Activated T-cell treated with anti-CD3 and anti-CD28 coated beads for 24 hours (primary cell): Measurements from ENCODE around the gene CDK2AP2.
"Not testable (repeated sequence)": the region's sequence is repeated elsewhere in the genome, so short reads cannot be mapped to it uniquely, and the experiment has no call there.

Source experiments
- DNase-seq: peaks from one replicate; pipeline ENCODE4 v3.0.0-alpha.2; 2020; ENCODE audit warnings: low read depth

CDK2AP2 gene

GRCh38 chr11:67489885-67490726 lies 17.9 kb downstream of the CDK2AP2 start:
- DNase-seq, result no peak

GRCh38 chr11:67489203-67489884 lies 18.6 kb downstream of the CDK2AP2 start:
- DNase-seq, result no peak

- DNase-seq, result peak; percentile 29
Measured at GRCh38 chr11:67486481-67487195, 21.3 kb downstream of the CDK2AP2 start.

- peak; percentile 35 for DNase-seq
Measured at GRCh38 chr11:67485873-67486361, 22.0 kb downstream of the CDK2AP2 start.

GRCh38 chr11:67484847-67485311 lies 23.1 kb downstream of the CDK2AP2 start:
- DNase-seq, result peak; percentile 67

- DNase-seq, result peak; percentile 30
Measured at GRCh38 chr11:67483831-67484665, 23.9 kb downstream of the CDK2AP2 start.

- peak; percentile 96 for DNase-seq
Measured at GRCh38 chr11:67482827-67483798, 24.8 kb downstream of the CDK2AP2 start, which contains the start of gene AIP. AIP (plus strand) TSS chr11:67483026; CDS start chr11:67483159, 133 bp downstream.

- DNase-seq, result no peak
Measured at GRCh38 chr11:67482275-67482826, 25.6 kb downstream of the CDK2AP2 start.

GRCh38 chr11:67477344-67478050 lies 30.5 kb downstream of the CDK2AP2 start:
- DNase-seq, result not testable (repeated sequence)

- not testable (repeated sequence) for DNase-seq
Measured at GRCh38 chr11:67476692-67477091, 31.3 kb downstream of the CDK2AP2 start.

GRCh38 chr11:67472882-67473281 lies 35.1 kb downstream of the CDK2AP2 start:
- DNase-seq, result no peak

GRCh38 chr11:67470337-67471002 lies 37.5 kb downstream of the CDK2AP2 start:
- no peak for DNase-seq

- no peak for DNase-seq
Measured at GRCh38 chr11:67469508-67469811, 38.5 kb downstream of the CDK2AP2 start.

GRCh38 chr11:67468759-67469507 lies 39.0 kb downstream of the CDK2AP2 start, which contains the start of gene TMEM134:
TMEM134 (minus strand) TSS chr11:67469251; CDS start chr11:67469192, 59 bp downstream.
- peak; percentile 87 for DNase-seq

- no peak for DNase-seq
Measured at GRCh38 chr11:67468456-67468758, 39.6 kb downstream of the CDK2AP2 start.

- no peak for DNase-seq
Measured at GRCh38 chr11:67468056-67468455, 39.9 kb downstream of the CDK2AP2 start.

GRCh38 chr11:67466962-67467771 lies 40.8 kb downstream of the CDK2AP2 start:
- DNase-seq, result no peak
